Neural progenitor cell (in vitro differentiated cells): ENCODE data around the gene ERMN. TPM values are rescaled to one million over a fixed set of nuclear protein-coding genes. Genes with fewer than 3 reads are reported as not detected.
"Not testable (repeated sequence)": the region's sequence is repeated elsewhere in the genome, so short reads cannot be mapped to it uniquely, and the experiment has no call there.

Experiments
- DNase-seq: peaks from one replicate; pipeline ENCODE4 v3.0.0-alpha.2; 2016; ENCODE audit warnings: low spot score
- H2AFZ ChIP-seq: fragments of 200-600 bp; sonication (generic); replicated peaks from 2 replicates; pipeline ENCODE4 v1.6.1; 2016; ENCODE audit warnings: antibody characterized with exemption
- H3F3A ChIP-seq: fragments of 200-600 bp; sonication (generic); 2 replicates; pipeline ENCODE4 v1.6.1; 2016; ENCODE audit warnings: antibody characterized with exemption, low read depth
- H3K27ac ChIP-seq: fragments of 200-600 bp; sonication (generic); 2 replicates; pipeline ENCODE4 v1.5.1; 2016; ENCODE audit warnings: mild to moderate bottlenecking
- H3K27me3 ChIP-seq: fragments of 200-600 bp; sonication (generic); 2 replicates; pipeline ENCODE4 v1.6.1; 2016; ENCODE audit warnings: mild to moderate bottlenecking, moderate library complexity
- H3K36me3 ChIP-seq: fragments of 200-600 bp; sonication (generic); 2 replicates; pipeline ENCODE4 v1.5.1; 2016
- H3K4me1 ChIP-seq: fragments of 200-600 bp; sonication (generic); 2 replicates; pipeline ENCODE4 v1.6.1; 2016; ENCODE audit warnings: mixed run types
- H3K4me2 ChIP-seq: fragments of 200-600 bp; sonication (generic); 2 replicates; pipeline ENCODE4 v1.6.1; 2016
- H3K4me3 ChIP-seq: fragments of 200-600 bp; sonication (generic); 2 replicates; pipeline ENCODE4 v1.5.1; 2016
- H3K79me2 ChIP-seq: fragments of 200-600 bp; sonication (generic); 2 replicates; pipeline ENCODE4 v1.6.1; 2016; ENCODE audit warnings: low read depth
- H3K9ac ChIP-seq: fragments of 200-600 bp; sonication (generic); 2 replicates; pipeline ENCODE4 v1.6.1; 2016
- H3K9me3 ChIP-seq: fragments of 200-600 bp; sonication (generic); 2 replicates; pipeline ENCODE4 v1.5.1; 2016; ENCODE audit warnings: low read depth
- H4K20me1 ChIP-seq: fragments of 200-600 bp; sonication (generic); 2 replicates; pipeline ENCODE4 v1.6.1; 2016; ENCODE audit warnings: low read depth
- H3K27ac Mint-ChIP-seq: 3 replicates; pipeline ENCODE4 v1.8.0; 2021; ENCODE audit warnings: mixed read lengths
- H3K27me3 Mint-ChIP-seq: 2 replicates; pipeline ENCODE4 v1.8.0; 2022; ENCODE audit warnings: low read depth, mild to moderate bottlenecking, inconsistent platforms, moderate library complexity, mixed read lengths; ENCODE audit not compliant: insufficient read depth
- H3K36me3 Mint-ChIP-seq: 3 replicates; pipeline ENCODE4 v1.8.0; 2021; ENCODE audit warnings: mixed read lengths
- H3K4me1 Mint-ChIP-seq: 3 replicates; pipeline ENCODE4 v1.8.0; 2021; ENCODE audit warnings: mixed read lengths
- H3K4me3 Mint-ChIP-seq: 3 replicates; pipeline ENCODE4 v1.8.0; 2021; ENCODE audit warnings: mild to moderate bottlenecking, moderate library complexity, mixed read lengths
- H3K9me3 Mint-ChIP-seq: 3 replicates; pipeline ENCODE4 v1.8.0; 2020; ENCODE audit warnings: mixed read lengths
- EZH2 ChIP-seq: fragments of 200-600 bp; sonication (generic); IDR thresholded peaks from 2 replicates; pipeline ENCODE4 v1.6.1; 2017; ENCODE audit warnings: antibody characterized with exemption, mild to moderate bottlenecking, moderate library complexity
- EZH2phosphoT487 ChIP-seq: fragments of 200-600 bp; sonication (generic); IDR thresholded peaks from 2 replicates; pipeline ENCODE4 v1.6.1; 2017; ENCODE audit warnings: antibody characterized with exemption
- total RNA-seq: library from RNA; depleted of rRNA; stranded (reverse); fragments of >200 nt; gene quantifications from 2 replicates; pipeline ENCODE4 v1.2.3, GENCODE V29; 2015; ENCODE audit warnings: low replicate concordance
- TF ChIP-seq, protein P1 (sequence below): fragments of 200-600 bp; sonication (generic); IDR thresholded peaks from 2 replicates; pipeline ENCODE4 v1.5.1; 2017; ENCODE audit warnings: antibody characterized with exemption, mild to moderate bottlenecking

The ERMN gene
- total RNA-seq, 1 donor from 2014 or later: 2.2 TPM

- Histone ChIP-seq H3K9me3 (no peaks in the 10 kb centered on the region), H3K4me2 (no peak overlapping the region), H3K4me1 (no peaks in the 10 kb centered on the region), H3K27me3 (no peaks in the 10 kb centered on the region), H4K20me1 (no peaks in the 10 kb centered on the region), H3K27ac (no peak overlapping the region), H3K4me3 (no peak overlapping the region), H3F3A (no peaks in the 10 kb centered on the region), H3K79me2 (no peaks in the 10 kb centered on the region), H3K36me3 (no peaks in the 10 kb centered on the region), H2AFZ (no peak overlapping the region), H3K9ac (no peak overlapping the region)
- no peak for DNase-seq
- no peak for TF ChIP-seq EZH2
- TF ChIP-seq, protein P1, sequence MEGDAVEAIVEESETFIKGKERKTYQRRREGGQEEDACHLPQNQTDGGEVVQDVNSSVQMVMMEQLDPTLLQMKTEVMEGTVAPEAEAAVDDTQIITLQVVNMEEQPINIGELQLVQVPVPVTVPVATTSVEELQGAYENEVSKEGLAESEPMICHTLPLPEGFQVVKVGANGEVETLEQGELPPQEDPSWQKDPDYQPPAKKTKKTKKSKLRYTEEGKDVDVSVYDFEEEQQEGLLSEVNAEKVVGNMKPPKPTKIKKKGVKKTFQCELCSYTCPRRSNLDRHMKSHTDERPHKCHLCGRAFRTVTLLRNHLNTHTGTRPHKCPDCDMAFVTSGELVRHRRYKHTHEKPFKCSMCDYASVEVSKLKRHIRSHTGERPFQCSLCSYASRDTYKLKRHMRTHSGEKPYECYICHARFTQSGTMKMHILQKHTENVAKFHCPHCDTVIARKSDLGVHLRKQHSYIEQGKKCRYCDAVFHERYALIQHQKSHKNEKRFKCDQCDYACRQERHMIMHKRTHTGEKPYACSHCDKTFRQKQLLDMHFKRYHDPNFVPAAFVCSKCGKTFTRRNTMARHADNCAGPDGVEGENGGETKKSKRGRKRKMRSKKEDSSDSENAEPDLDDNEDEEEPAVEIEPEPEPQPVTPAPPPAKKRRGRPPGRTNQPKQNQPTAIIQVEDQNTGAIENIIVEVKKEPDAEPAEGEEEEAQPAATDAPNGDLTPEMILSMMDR: no peak
- no peak for TF ChIP-seq EZH2phosphoT487
- Mint-ChIP-seq H3K9me3 (peaks cover 6% of the 10 kb centered on the region), H3K27ac (no peak overlapping the region), H3K27me3 (no peaks in the 10 kb centered on the region), H3K4me1 (no peaks in the 10 kb centered on the region), H3K4me3 (no peak overlapping the region), H3K36me3 (no peaks in the 10 kb centered on the region)
Observed at GRCh38 chr2:157281316-157281715, 44.3 kb downstream of the ERMN start.

- H3K9me3 Mint-ChIP-seq: peaks cover 11% of the 10 kb centered on the region
- not testable (repeated sequence) for H3K4me1 ChIP-seq, H3K9me3 ChIP-seq, H3F3A ChIP-seq, H3K4me1 Mint-ChIP-seq, H3K4me2 ChIP-seq, H3K4me3 Mint-ChIP-seq, DNase-seq, H3K79me2 ChIP-seq, H3K4me3 ChIP-seq, H3K27me3 ChIP-seq, H3K36me3 ChIP-seq, H3K9ac ChIP-seq, H3K27ac ChIP-seq, H3K27ac Mint-ChIP-seq, H3K36me3 Mint-ChIP-seq, H4K20me1 ChIP-seq, H3K27me3 Mint-ChIP-seq
- peak overlapping the region; percentile 85 for H2AFZ ChIP-seq
Observed at GRCh38 chr2:157279311-157279710, 46.3 kb downstream of the ERMN start.

DNA sequence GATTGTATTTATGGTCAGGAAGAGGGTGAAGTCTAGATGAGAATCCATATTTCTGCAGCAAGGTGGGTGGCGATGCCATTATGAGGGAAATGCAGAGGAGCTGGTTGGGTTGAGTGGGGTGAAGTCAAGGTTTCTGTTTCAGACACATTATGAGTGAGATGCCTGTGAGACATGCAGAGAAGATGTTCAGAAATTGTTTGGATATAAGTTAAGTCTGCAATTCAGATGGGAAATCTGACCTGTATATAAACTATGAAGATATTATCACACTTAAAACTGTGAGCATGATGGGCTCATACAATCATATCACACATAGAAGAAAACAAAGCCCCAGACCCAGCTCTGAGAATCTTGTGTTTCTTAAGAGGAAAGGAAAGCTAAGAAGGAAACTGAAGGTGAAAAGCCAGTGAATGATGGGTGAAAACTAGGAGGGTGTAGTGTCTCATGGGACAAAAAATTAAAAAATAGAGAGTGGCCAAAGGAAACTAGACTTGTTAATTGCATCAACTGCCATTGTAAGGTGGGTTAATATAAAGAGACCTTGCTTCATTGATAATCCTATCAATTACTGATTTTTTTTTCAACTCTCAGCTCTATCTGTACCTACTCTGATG is 53.9 kb downstream of the ERMN start:
- Mint-ChIP-seq H3K27me3 (no peaks in the 10 kb centered on the region), H3K9me3 (peaks cover 5% of the 10 kb centered on the region), H3K27ac (no peak overlapping the region), H3K4me3 (no peak overlapping the region), H3K36me3 (no peaks in the 10 kb centered on the region), H3K4me1 (peaks cover 2% of the 10 kb centered on the region)
- H3K36me3 ChIP-seq: no peaks in the 10 kb centered on the region
- H3K27me3 ChIP-seq: no peaks in the 10 kb centered on the region
- H3K79me2 ChIP-seq: no peaks in the 10 kb centered on the region
- no peak overlapping the region for H3K27ac ChIP-seq
- H4K20me1 ChIP-seq: no peaks in the 10 kb centered on the region
- H3K4me2 ChIP-seq: no peak overlapping the region
- H3F3A ChIP-seq: no peaks in the 10 kb centered on the region
- no peak overlapping the region for H3K9ac ChIP-seq
- H3K4me1 ChIP-seq: peaks cover 8% of the 10 kb centered on the region
- H3K4me3 ChIP-seq: no peak overlapping the region
- H2AFZ ChIP-seq: no peak overlapping the region
- DNase-seq: no peak
- no peaks in the 10 kb centered on the region for H3K9me3 ChIP-seq
- TF ChIP-seq, protein P1: no peak
- no peak for TF ChIP-seq EZH2
- no peak for TF ChIP-seq EZH2phosphoT487

DNA sequence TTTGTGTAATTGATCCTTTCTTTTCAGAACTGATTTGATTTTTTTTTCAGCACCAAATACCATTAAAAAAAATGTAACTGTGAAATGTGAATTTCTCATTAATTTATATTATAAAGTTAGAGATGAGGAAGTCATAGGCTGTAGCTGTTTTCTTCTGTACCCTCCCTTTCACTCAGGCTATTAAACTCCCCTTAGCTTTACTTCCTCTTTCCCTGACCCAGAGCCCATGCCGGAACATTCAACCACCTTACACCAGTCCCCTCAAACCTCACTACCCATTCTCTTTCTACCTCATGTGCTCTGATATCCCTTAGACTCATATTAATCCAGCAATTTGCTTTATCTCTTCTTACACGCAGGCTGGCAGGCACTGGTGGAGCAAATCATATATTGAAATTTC is 55.7 kb downstream of the ERMN start:
- Histone ChIP-seq H3K27ac (no peak overlapping the region), H3K4me1 (peaks cover 21% of the 10 kb centered on the region), H3K36me3 (no peaks in the 10 kb centered on the region), H3K79me2 (no peaks in the 10 kb centered on the region), H3K9ac (no peak overlapping the region), H3F3A (no peaks in the 10 kb centered on the region), H3K9me3 (no peaks in the 10 kb centered on the region), H2AFZ (no peak overlapping the region), H4K20me1 (no peaks in the 10 kb centered on the region), H3K4me2 (no peak overlapping the region), H3K4me3 (no peak overlapping the region), H3K27me3 (no peaks in the 10 kb centered on the region)
- Mint-ChIP-seq H3K36me3 (no peaks in the 10 kb centered on the region), H3K27me3 (no peaks in the 10 kb centered on the region), H3K4me3 (no peak overlapping the region), H3K9me3 (peaks cover 2% of the 10 kb centered on the region), H3K4me1 (peaks cover 5% of the 10 kb centered on the region), H3K27ac (no peak overlapping the region)
- DNase-seq: no peak
- TF ChIP-seq EZH2phosphoT487: no peak
- no peak for TF ChIP-seq EZH2
- TF ChIP-seq, protein P1: no peak
